GM19025 (cell line): ENCODE measurements around the gene TDRD12.

ENCODE experiments used
- ATAC-seq: cut with Tn5 transposase; IDR thresholded peaks from one replicate; pipeline ENCODE4 v1.9.1; 2021; ENCODE audit warnings: mild to moderate bottlenecking, low read depth, moderate library complexity; ENCODE audit not compliant: unreplicated experiment

TDRD12 gene, protein sequence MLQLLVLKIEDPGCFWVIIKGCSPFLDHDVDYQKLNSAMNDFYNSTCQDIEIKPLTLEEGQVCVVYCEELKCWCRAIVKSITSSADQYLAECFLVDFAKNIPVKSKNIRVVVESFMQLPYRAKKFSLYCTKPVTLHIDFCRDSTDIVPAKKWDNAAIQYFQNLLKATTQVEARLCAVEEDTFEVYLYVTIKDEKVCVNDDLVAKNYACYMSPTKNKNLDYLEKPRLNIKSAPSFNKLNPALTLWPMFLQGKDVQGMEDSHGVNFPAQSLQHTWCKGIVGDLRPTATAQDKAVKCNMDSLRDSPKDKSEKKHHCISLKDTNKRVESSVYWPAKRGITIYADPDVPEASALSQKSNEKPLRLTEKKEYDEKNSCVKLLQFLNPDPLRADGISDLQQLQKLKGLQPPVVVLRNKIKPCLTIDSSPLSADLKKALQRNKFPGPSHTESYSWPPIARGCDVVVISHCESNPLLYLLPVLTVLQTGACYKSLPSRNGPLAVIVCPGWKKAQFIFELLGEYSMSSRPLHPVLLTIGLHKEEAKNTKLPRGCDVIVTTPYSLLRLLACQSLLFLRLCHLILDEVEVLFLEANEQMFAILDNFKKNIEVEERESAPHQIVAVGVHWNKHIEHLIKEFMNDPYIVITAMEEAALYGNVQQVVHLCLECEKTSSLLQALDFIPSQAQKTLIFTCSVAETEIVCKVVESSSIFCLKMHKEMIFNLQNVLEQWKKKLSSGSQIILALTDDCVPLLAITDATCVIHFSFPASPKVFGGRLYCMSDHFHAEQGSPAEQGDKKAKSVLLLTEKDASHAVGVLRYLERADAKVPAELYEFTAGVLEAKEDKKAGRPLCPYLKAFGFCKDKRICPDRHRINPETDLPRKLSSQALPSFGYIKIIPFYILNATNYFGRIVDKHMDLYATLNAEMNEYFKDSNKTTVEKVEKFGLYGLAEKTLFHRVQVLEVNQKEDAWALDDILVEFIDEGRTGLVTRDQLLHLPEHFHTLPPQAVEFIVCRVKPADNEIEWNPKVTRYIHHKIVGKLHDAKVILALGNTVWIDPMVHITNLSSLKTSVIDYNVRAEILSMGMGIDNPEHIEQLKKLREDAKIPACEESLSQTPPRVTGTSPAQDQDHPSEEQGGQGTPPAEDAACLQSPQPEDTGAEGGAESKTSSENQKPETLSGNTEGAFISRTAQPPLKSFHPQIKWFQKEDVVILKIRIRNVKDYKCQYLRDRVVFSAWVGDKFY (N-terminal part only)

DNA sequence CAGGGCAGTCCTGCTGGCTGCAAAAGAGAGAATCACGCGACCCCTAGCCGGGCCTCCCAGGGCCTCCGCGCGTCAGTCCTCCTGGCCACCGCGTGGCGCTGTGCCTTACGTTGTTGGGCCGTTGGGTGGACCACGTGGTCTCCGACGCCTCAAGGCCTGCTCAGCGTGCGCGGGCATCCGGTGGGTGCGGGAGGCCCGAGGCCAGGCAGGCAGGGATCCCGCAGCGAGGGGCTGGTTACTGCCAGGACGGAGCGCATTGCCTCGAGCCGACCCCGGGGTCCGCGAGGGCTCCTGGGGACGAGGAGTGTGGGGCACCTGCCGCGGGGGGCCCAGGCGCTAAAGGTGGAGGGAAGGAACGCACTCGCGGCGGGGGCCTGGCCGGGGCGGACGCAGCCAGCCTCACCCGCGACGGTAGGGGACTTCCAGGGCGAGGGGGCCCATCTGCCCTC is at the start of gene TDRD12:
TDRD12 (plus strand) TSS at position 157 of the 449 bp plus-strand sequence. CDS start 306 bp downstream, outside the sequence.
- no peak for ATAC-seq

DNA sequence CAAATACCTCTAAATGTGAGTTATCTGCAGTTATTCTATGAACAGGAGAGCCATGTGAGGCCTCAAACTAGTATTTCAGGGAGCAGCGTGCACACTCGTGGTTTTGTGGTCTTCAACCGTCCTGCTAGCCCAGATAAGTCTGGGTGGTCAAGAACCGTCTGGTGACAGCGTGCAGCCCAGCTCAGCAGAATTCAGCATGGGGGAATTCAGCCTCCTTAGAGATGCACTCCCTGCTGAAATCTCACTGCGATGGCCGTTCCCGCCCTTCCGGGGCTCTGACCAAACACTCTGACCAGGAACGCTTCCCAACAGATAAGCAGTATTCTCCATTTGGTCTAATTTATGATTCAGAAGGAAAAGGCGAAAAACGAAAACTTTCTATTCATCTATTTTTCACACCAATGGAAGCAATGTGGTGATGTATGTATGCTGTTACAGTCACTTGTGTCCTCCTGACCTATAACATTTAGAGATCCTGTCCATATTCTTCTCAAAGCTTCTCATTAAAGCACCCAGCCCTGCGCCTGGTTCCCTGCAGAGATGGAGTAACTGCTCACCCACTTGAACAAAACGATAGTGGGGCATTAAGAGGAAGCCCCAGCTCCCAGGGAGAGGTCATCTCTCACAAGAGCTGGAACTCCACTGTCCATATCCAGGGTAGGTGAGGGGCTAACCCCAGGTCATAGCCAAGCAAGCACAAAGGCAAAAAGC is 47.5 kb upstream of the TDRD12 start:
- ATAC-seq = no peak

DNA sequence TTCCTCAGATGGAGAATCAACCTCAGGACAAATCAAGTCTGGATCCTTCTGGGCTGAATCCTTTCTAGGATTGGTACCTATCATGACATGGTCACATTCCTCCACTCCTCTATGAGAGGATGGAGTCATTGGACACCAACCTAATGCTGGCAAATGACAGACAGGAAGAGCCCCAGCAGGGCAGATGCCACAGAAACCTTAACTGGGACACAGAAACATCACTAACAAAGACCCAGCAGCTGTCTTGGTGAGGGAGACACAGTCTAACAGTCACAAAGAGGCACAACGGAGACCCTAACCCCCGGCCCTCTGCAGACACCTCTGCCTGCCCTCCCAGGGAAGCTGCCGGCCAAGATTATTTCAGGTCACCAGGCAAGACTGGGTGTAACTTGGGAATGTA is 46.7 kb upstream of the TDRD12 start:
- ATAC-seq = no peak

DNA sequence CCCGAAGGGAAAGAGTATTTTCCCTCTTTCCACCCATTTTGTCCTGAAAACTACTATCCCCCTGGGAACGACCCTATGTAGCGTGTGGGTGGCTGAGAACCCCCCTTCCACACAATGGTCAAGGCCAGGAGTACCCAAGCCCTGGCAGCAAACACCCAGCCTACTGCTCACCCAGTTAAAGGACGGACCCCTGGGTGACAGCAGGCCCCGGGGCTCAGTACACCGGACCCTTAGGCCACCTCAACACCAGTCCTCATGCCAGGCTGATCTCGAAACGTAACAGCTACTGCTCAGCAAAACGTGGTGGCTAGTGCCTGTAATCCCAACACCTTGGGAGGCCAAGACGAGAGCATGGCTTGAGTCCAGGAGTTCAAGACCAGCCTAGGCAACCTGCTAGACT is 46.0 kb upstream of the TDRD12 start:
- ATAC-seq = no peak

DNA sequence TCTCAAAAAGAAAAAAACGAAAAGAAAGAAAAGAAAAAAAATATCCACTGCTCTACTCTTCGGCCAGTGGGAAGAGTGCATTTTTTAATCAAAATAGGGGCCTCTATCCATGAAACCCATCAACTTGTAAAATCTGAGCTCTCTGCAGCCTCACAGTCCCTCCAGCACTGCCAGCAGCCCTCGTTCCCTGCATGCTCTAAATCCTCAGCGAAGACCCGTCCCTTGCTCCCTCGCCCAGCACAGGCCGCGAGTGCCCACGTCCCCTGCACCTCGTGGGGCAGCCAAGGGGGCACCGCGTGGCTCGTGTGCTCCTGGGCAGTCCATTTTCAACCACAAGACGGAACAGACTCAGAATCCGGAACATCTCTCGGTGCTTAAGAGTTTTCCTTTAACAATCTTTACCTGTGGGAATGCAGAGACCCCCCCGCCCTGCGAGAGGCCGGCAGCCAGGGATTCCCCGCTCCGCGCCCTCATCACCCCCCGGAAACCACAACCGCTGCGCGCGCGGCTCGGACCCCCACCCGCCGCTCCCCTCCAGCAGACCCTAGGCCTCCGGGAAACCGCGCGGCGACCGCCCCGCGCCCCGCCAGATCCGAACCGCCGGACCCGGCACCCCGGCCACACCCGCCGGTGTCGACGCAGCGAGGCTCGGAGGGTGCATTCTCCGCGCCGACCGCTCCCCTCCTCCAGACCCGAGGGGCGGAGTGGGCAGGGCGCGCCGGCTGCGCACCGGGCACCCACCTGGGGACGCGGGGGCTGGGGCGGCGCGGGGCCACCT is 45.2 kb upstream of the TDRD12 start:
- ATAC-seq = peak; percentile 2

DNA sequence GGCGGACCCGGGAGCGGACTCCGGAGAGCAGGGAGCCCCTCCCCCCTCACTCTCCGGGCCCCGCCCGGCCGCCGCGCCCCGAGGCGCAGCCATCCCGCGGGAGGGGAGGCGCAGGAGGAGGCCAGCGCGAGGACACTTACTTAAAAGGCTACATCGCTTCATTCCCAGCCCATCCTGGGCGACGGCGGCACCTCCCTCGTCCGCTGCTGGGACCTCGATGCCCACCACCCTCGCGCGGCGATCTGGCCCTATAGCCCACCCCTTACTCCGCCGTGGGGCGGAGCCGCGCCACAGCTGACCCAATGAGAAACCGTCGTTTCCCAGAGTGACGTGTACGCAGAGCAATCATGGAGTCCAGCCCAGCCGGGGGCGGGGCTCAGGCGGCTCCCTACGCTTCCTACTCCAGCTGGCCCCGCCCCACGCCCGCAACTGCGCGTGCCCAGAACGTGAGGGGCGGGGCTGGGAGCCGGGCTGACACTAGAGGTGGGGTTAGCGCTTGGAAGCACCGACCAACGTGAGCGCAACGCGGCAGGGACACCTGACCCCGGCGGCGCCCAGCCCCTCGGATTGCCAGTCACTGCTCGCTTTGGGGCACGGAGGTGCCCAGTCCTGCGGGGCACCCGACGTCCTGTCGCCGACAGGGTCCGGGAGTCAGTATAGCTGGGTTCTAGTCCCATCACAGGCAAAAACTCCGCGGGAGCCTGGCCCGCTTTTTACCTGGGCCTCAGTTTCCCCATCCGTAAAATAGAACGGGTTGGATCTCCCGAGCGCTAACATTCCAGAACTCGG is 44.4 kb upstream of the TDRD12 start, which contains the start of gene ANKRD27:
ANKRD27 (minus strand) TSS at position 250 of the 789 bp plus-strand sequence. CDS start 16,165 bp downstream, outside the sequence.
- ATAC-seq = peak; percentile 98

DNA sequence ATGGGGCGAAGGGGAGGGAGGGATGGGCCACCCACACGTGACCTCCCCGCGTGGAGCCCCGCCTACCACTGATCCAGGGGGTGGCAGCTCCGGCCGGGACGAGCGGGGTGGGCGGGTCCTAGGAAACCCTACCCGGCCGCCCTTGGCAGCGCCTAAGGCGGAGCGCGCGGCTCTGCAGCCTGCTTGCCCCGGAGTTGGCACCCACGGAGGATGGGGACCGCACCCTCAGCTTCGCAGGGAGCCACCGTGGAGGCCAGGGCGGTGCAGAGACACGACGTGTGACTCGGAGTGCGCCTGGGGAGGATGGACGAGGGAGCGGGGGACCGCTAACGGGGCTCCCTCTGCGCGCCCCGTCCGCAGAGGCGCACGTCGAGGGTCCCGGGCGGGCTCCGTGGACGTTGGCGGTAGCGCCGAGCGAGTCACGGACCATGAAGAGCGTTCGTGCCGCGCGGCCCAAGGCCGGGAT is 43.8 kb upstream of the TDRD12 start, which contains the start of gene RGS9BP:
RGS9BP (plus strand) TSS at position 129 of the 466 bp plus-strand sequence. CDS start 416 bp downstream, outside the sequence.
- peak; percentile 19 for ATAC-seq

DNA sequence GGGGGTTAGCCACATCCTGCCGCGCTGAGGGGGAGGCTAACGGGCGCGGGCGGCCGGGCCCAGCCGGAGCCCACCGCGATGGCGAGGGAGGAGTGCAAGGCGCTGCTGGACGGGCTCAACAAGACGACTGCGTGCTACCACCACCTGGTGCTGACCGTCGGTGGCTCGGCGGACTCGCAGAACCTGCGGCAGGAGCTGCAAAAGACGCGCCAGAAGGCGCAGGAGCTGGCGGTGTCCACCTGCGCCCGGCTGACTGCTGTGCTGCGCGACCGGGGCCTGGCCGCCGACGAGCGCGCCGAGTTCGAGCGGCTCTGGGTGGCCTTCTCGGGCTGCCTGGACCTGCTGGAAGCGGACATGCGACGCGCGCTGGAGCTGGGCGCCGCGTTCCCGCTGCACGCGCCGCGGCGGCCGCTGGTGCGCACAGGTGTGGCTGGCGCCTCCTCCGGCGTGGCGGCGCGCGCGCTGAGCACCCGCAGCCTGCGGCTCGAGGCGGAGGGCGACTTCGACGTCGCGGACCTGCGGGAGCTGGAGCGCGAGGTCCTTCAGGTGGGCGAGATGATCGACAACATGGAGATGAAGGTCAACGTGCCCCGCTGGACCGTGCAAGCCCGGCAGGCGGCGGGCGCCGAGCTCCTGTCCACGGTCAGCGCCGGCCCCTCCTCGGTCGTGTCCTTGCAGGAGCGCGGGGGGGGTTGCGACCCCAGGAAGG is 43.2 kb upstream of the TDRD12 start:
- ATAC-seq = no peak

DNA sequence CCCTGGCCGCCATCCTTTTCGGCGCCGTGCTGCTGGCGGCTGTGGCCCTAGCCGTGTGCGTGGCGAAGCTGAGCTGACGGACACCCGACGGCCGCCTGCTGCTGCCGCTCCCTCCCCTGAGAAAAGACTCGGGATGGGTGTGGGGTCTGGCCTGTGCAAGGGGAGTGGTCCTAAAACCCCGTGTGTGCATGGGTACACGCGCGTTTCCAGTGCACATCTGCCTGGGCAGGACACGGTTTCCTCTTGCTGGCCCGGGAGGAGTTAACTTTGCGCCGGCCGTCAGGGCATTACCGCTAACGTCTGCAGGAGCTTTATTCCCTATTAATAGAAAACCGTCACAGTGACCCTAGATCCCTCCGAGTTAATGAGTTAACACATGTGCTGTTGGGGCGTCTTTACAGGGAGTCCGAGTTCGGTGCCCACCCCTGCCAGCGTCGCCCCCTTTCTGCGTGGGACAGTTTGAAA is 42.6 kb upstream of the TDRD12 start:
- ATAC-seq = no peak

DNA sequence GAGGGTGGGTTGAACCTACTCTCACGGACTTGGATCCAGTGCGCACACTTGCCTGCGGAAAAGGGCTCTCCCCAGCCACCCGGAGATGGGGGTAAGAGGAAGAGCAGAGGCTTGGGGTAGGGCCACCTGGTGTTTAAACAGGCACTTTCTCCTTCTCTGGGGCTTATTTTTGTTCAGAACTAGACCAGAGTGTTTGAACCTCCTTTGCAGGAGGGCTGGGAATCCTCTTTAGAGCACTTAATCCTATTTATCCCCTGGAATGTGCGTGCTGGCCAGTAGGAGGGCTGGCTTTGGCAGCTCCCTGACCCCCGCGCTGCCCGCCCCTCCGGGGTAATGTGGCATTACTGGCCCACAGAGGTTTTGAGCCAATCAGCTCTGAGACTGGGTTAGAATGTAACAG is 41.9 kb upstream of the TDRD12 start:
- no peak for ATAC-seq

DNA sequence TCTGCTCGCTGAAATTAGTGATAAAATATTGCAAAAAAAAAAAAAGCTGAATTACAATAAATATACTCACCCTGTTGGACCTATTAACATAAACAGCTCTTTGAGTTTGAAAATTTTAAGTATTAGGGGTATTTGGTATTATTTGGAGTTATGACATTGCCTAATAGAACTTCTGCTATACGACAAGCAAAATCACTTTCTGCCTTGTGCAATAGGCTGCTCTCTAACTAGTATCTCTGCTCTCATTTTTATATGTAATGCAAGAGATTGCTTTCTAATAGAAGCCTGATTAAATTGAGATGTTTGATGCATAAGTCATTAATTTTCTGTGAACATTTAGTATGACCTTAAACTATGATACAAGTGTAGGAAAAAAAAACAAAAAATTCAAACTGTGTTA is 38.6 kb upstream of the TDRD12 start:
- ATAC-seq = no peak

DNA sequence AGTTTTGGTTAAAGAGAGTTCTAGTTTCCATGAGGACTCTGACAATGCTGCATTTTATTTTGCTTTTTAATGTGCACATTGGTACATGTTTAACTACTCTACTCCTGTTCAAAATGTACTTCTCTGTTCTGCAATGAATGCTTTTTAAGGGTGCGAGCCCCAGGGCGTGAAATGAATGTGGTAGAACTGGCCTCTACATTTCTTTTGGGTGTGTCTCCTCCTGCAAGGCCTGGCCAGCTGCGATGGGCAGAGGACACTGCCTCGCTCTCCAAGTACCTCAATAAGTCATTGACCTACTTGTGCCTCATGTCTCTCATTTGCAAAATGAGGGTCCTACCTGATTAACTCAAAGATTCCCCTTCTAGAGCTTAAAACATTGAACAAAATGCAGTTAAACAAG is 37.2 kb upstream of the TDRD12 start:
- no peak for ATAC-seq

DNA sequence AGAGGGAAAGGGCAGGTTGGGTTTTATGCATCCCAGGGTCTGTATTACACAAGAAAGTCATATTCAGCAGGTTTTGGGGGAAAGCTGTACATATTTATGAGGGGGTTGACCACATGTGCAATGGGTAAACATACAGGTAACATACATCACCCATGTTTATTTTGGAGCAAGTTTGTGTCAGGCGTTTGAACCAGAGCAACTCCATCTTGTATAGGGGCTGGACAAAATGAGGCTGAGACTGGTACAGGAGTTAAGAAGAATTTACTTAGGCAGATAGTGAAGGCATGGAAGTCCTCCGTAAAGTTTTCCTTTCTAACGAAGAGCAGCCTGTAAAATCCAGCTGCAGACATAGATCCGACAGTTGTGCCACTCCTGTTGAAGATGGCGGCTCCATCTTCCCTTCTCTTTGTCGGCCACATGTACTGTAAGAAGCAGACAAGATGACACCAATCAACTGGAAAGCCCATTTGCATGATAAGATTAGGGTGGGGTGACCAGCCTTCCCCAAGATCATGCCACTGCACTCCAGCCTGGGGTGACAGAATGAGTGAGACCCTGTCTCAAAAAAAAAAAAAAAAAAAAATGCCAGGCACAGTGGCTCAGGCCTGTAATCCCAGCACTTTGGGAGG is 32.6 kb upstream of the TDRD12 start:
- ATAC-seq = no peak

DNA sequence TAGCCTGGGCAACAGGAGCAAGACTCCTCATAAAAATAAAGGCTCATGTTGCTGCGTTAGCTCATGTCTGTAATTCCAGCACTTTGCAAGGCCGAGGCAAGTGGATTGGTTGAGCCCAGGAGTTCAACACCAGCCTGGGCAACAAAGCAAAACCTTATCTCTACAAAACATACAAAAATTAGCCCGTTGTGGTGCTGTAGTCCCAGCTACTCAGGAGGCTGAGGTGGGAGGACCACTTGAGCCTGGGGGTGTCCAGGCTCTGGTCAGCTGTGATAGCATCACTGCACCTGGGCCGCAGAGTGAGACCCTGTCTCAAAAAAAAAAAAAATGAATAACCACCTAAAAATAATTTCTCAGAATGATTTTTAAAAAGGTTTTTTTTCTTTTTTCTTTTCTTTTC is 31.9 kb upstream of the TDRD12 start:
- no peak for ATAC-seq

DNA sequence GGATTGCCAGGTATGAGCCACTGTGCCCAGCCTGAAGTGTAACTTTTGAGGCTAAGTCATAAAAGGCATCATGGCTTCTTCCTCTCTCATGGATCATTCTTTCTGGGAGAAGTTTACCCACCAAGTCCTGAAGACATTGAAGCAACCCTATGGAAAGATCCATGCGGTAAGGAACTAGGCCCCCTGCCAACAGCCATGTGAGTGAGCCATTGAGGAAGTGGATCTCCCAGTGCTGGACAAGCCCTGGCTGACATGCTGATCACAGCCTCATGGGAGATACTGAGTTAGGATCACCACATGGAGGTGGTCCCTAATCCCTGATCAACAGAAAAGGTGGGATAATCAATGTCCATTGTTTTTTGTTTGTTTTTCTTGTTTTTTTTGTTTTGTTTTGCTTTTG is 31.3 kb upstream of the TDRD12 start:
- ATAC-seq = no peak

DNA sequence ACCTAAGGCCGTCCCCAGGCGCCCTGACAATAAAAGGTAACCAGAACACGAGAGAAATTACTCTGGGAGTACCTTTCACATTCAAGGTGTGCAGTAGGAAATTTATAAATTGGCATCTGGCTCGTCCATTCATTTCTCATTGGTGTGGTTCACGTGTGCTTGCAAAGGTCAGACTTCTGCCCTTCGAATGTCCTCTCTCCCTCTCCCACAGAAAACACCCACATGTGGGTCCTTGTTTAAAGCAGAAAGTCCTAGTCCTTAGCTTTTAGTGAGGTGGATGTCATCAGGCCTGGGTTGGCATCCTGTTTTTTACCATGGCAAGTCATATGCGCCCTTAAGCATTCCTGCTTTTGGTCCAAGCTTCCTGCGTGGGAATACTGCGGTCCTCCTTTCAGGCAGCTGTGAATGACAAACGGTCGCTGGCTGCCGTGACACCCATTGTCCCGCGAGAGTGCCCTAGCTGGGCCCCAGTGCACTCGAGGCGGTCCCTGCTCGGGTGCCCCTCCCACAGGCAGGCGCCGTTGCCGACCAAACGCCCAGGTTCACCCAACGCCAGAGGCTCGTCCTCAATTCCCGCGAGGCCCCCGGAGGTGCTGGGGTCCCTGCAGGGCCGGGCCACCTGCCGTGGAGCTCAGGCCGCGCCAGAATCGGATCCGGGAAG is 28.1 kb upstream of the TDRD12 start, which contains the start of gene NUDT19:
NUDT19 (plus strand) TSS at position 531 of the 661 bp plus-strand sequence. CDS start 140 bp downstream, outside the sequence.
- ATAC-seq = peak; percentile 93
